ENCODE results near the gene C3orf22. TPM values are rescaled to one million over a fixed set of nuclear protein-coding genes. Genes with fewer than 3 reads are reported as not detected.

Gene C3orf22
- total RNA-seq, 4 donors from 2014 or later = not detected

GRCh38 chr3:126540342-126540849 is 18.3 kb downstream of the C3orf22 start:
- TF ChIP-seq CTCF (IDR thresholded peaks at IDR 0.05; ENCODE audit: low read depth) = no peak

- TF ChIP-seq CTCF (IDR thresholded peaks at IDR 0.05; ENCODE audit: low read depth) = no peak
Measured at GRCh38 chr3:126539558-126540250, 19.0 kb downstream of the C3orf22 start.

- no peak for TF ChIP-seq CTCF (IDR thresholded peaks at IDR 0.05; ENCODE audit: low read depth)
Measured at GRCh38 chr3:126538966-126539365, 19.8 kb downstream of the C3orf22 start.

- no peak for TF ChIP-seq CTCF (IDR thresholded peaks at IDR 0.05; ENCODE audit: low read depth)
Measured at GRCh38 chr3:126538316-126538715, 20.4 kb downstream of the C3orf22 start.

GRCh38 chr3:126537730-126538281 is 20.9 kb downstream of the C3orf22 start:
- no peak for TF ChIP-seq CTCF (IDR thresholded peaks at IDR 0.05; ENCODE audit: low read depth)

GRCh38 chr3:126537116-126537729 is 21.5 kb downstream of the C3orf22 start:
- TF ChIP-seq CTCF (IDR thresholded peaks at IDR 0.05; ENCODE audit: low read depth) = no peak

GRCh38 chr3:126536126-126536525 is 22.6 kb downstream of the C3orf22 start:
- TF ChIP-seq CTCF (IDR thresholded peaks at IDR 0.05; ENCODE audit: low read depth) = no peak
